Heart left ventricle (tissue), 16 donors: ENCODE data around the gene CPLX1. TPM values are rescaled to one million over a fixed set of nuclear protein-coding genes. Genes with fewer than 3 reads are reported as not detected.

Experiments used
- ATAC-seq, 4 donors: fragments of 200-7000 bp; cut with Tn5 transposase; one replicate each; pipeline ENCODE4 v1.9.1; 2020 to 2022; ENCODE audit warnings: moderate library complexity in 4 of 4, mild to moderate bottlenecking in 3 of 4, moderate number of reproducible peaks in 1 of 4
- DNase-seq, 5 donors: peaks; one replicate each; pipeline ENCODE4 v3.0.0-alpha.2; 2020
- H3K27ac ChIP-seq, 12 donors: fragments of 200-600 bp; sonication (generic) in 4 of 12; one replicate each; pipeline versions ENCODE4 v1.5.0 to v1.8.0; 2016 to 2022; ENCODE audit warnings: mild to moderate bottlenecking in 2 of 12
- H3K27me3 ChIP-seq, 9 donors: fragments of 200-600 bp; sonication (generic) in 2 of 9; one replicate each; pipeline versions ENCODE4 v1.5.1 to v1.8.0; 2016 to 2022; ENCODE audit warnings: mild to moderate bottlenecking in 3 of 9
- H3K36me3 ChIP-seq, 9 donors: fragments of 200-600 bp; sonication (generic) in 2 of 9; one replicate each; pipeline versions ENCODE4 v1.5.0 to v1.8.0; 2018 to 2022; ENCODE audit warnings: mild to moderate bottlenecking in 2 of 9
- H3K4me1 ChIP-seq, 12 donors: fragments of 200-600 bp; sonication (generic) in 4 of 12; one replicate each; pipeline versions ENCODE4 v1.5.0 to v1.8.0; 2016 to 2022; ENCODE audit warnings: mild to moderate bottlenecking in 3 of 12
- H3K4me3 ChIP-seq, 12 donors: fragments of 200-600 bp; sonication (generic) in 4 of 12; one replicate each; pipeline versions ENCODE4 v1.5.0 to v1.8.0; 2017 to 2022; ENCODE audit warnings: mild to moderate bottlenecking in 9 of 12, moderate library complexity in 4 of 12
- H3K9me3 ChIP-seq, 12 donors: fragments of 200-600 bp; sonication (generic) in 4 of 12; one replicate each; pipeline versions ENCODE4 v1.5.0 to v1.8.0; 2016 to 2022; ENCODE audit warnings: mild to moderate bottlenecking in 1 of 12
- CTCF ChIP-seq, 12 donors: fragments of 200-600 bp; sonication (generic) in 4 of 12; IDR thresholded peaks; one replicate each; pipeline versions ENCODE4 v1.5.0 to v1.8.0; 2018 to 2022; ENCODE audit warnings: antibody characterized with exemption in 12 of 12, mild to moderate bottlenecking in 5 of 12
- POLR2A ChIP-seq, 2 donors: fragments of 450-650 bp; IDR thresholded peaks; one replicate each; pipeline ENCODE4 v1.6.1; 2017; ENCODE audit warnings: antibody characterized with exemption in 2 of 2, mild to moderate bottlenecking in 2 of 2, moderate library complexity in 2 of 2
- WGBS, 4 donors: extraction: QIAGEN DNeasy Blood & Tissue Kit in 2 of 4; methylation state at CpG; one replicate each; pipeline versions ENCODE4 v1.1.5 to v1.1.7; 2013 to 2018; 5-methylcytosine and 5-hydroxymethylcytosine counted together
- intact Hi-C, 10 donors: fragments of 100-400 bp; cut with DNase I; formaldehyde crosslinking; loops; one replicate each; pipeline versions ENCODE4 v1.11.1 to v1.14.2; 2022
- polyA plus RNA-seq, 2 donors: library from polyadenylated mRNA; stranded (reverse); fragments of 200-250 nt; gene quantifications; one replicate each; pipeline ENCODE4 v1.2.3, GENCODE V29; 2013
- total RNA-seq, 9 donors: library from RNA; depleted of rRNA in 2 of 9; stranded (reverse); fragments of >200 nt in 2 of 9; fragmentation: NEBNext Ultra II Directional in 3 of 9; extraction: Animal tissue kit (Norgen Biotek cat#: 25700) in 3 of 9; gene quantifications; one replicate each; pipeline versions ENCODE4 v1.1.0 to v1.2.4, GENCODE V29; 2016 to 2023
- donor health status: ischemic (EF 13 %, LVEDD 7.1; RV severe dilation, severe dysfunction).
- donor health status: healthy with polysubstance abuse.
- donor health status: DM: no; HTN: yes; CAD: no.
- donor health status: DM: no; HTN: no; CAD: no.
- donor health status: ischemic (EF 25% LVEDD 6.9; RV normal size, moderate dysfunction).
- donor health status: ischemic (EF 25% LVEDD 5.7; RV mildly dilated, moderate dysfunction).
- donor health status: healthy.
- donor health status: DM: yes; HTN: yes; CAD: no.
- donor health status: ischemic (EF 35%, LVEDD 5.7; RV mildly dilated, moderate dysfunction).
- donor health status: nonischemic (EF 11% LVEDD 7.7; RV severe dilation, severe dysfunction).
- donor health status: DM: yes; HTN: yes; CAD: no.
- donor health status: PGD.
- donor health status: ischemic (EF 29% LVEDD 5.4; RV normal size, mild dysfunction).
- donor health status: nonischemic (EF 23%, LVEDD 6.1; RV moderate dilation, normal function).

The CPLX1 gene
- total and polyA plus RNA-seq, 11 donors = 0.75 to 7.0 (median 3.3) TPM

GRCh38 chr4:833731-834367 is 7.9 kb upstream of the CPLX1 start:
- H3K9me3 ChIP-seq = peaks cover 0 to 27% (median 16%) of the 10 kb centered on the region in 12 donors
- TF ChIP-seq CTCF (IDR thresholded peaks at IDR 0.05) = no peak
- no peaks in the 10 kb centered on the region for H3K36me3 ChIP-seq
- intact Hi-C loops = no loop called here
- peaks cover 0 to 27% (median 6%) of the 10 kb centered on the region in 12 donors for H3K4me1 ChIP-seq
- H3K27me3 ChIP-seq = peaks cover 0 to 12% (median 0%) of the 10 kb centered on the region in 9 donors
- WGBS, 4 donors = 65 to 79% (median 77%) methylated on average over 18 of the region's 18 CpGs
- ATAC-seq (no peak), DNase-seq (no peak)
- H3K27ac ChIP-seq = no peak overlapping the region
- H3K4me3 ChIP-seq = no peak overlapping the region

GRCh38 chr4:833156-833555 is 7.2 kb upstream of the CPLX1 start:
- intact Hi-C loops = no loop called here
- peaks cover 0 to 20% (median 9%) of the 10 kb centered on the region in 12 donors for H3K9me3 ChIP-seq
- no peak for ATAC-seq
- no peak overlapping the region for H3K27ac ChIP-seq
- no peak for DNase-seq
- H3K36me3 ChIP-seq = no peaks in the 10 kb centered on the region
- H3K4me3 ChIP-seq = no peak overlapping the region
- H3K27me3 ChIP-seq = peaks cover 0 to 17% (median 0%) of the 10 kb centered on the region in 9 donors
- H3K4me1 ChIP-seq = peaks cover 0 to 33% (median 6%) of the 10 kb centered on the region in 12 donors
- WGBS, 4 donors = 60 to 74% (median 67%) methylated on average over 10 of the region's 10 CpGs
- TF ChIP-seq POLR2A (IDR thresholded peaks at IDR 0.05) (no peak), CTCF (IDR thresholded peaks at IDR 0.05) (no peak)

GRCh38 chr4:832536-832935 is 6.6 kb upstream of the CPLX1 start:
- H3K27ac ChIP-seq = no peak overlapping the region
- peak in 1 of 5 donors; percentile 55 for DNase-seq
- 93 to 98% (median 95%) methylated on average over 6 to 9 of the region's 9 CpGs for WGBS, 4 donors

GRCh38 chr4:832108-832507 is 6.2 kb upstream of the CPLX1 start:
- no peak overlapping the region for H3K4me3 ChIP-seq
- TF ChIP-seq CTCF (IDR thresholded peaks at IDR 0.05) (no peak), POLR2A (IDR thresholded peaks at IDR 0.05) (no peak)
- peaks cover 0 to 34% (median 6%) of the 10 kb centered on the region in 12 donors for H3K4me1 ChIP-seq
- intact Hi-C loops = no loop called here
- H3K27ac ChIP-seq = no peak overlapping the region
- peaks cover 0 to 28% (median 7%) of the 10 kb centered on the region in 9 donors for H3K27me3 ChIP-seq
- H3K36me3 ChIP-seq = no peaks in the 10 kb centered on the region
- 87 to 95% (median 91%) methylated on average over 4 to 7 of the region's 7 CpGs for WGBS, 4 donors
- DNase-seq (no peak), ATAC-seq (no peak)
- peaks cover 0 to 10% (median under 1%) of the 10 kb centered on the region in 12 donors for H3K9me3 ChIP-seq

More at GRCh38 chr4:832536-832935, 6.6 kb upstream of the CPLX1 start:
- intact Hi-C loops = no loop called here
- H3K27me3 ChIP-seq = peaks cover 0 to 23% (median 4%) of the 10 kb centered on the region in 9 donors
- ATAC-seq = no peak
- peaks cover 0 to 14% (median 3%) of the 10 kb centered on the region in 12 donors for H3K9me3 ChIP-seq
- no peaks in the 10 kb centered on the region for H3K36me3 ChIP-seq
- H3K4me3 ChIP-seq = no peak overlapping the region
- TF ChIP-seq POLR2A (IDR thresholded peaks at IDR 0.05) (no peak), CTCF (IDR thresholded peaks at IDR 0.05) (no peak)
- peaks cover 0 to 33% (median 6%) of the 10 kb centered on the region in 12 donors for H3K4me1 ChIP-seq
